GM12801 (cell line): ENCODE data around the gene FLNC.

Experiments used
- CTCF ChIP-seq: IDR thresholded peaks from one replicate; pipeline ENCODE4 v1.5.1; 2011; ENCODE audit warnings: control low read depth; ENCODE audit not compliant: insufficient read length; ENCODE audit errors: extremely low read depth

FLNC gene

GRCh38 chr7:128880791-128881457 lies 50.7 kb downstream of the FLNC start:
- TF ChIP-seq CTCF: no peak

- TF ChIP-seq CTCF: no peak
Observed at GRCh38 chr7:128881458-128882125, 51.4 kb downstream of the FLNC start.

- TF ChIP-seq CTCF: no peak
Observed at GRCh38 chr7:128882134-128882533, 51.9 kb downstream of the FLNC start.

GRCh38 chr7:128883622-128884448 lies 53.6 kb downstream of the FLNC start:
- TF ChIP-seq CTCF: no peak

GRCh38 chr7:128884561-128885369 lies 54.6 kb downstream of the FLNC start:
- TF ChIP-seq CTCF: no peak

- no peak for TF ChIP-seq CTCF
Observed at GRCh38 chr7:128885370-128886187, 55.4 kb downstream of the FLNC start.
